Neural crest cell (in vitro differentiated cells): ENCODE measurements around the gene SCARB1. TPM values are rescaled to one million over a fixed set of nuclear protein-coding genes. Genes with fewer than 3 reads are reported as not detected.

Source experiments
- DNase-seq: peaks from one replicate; pipeline ENCODE4 v3.0.0; 2021; ENCODE audit warnings: low read depth, mixed read lengths, low spot score
- H3K27ac Mint-ChIP-seq: one replicate; pipeline ENCODE4 v1.8.0; 2021; ENCODE audit warnings: mild to moderate bottlenecking, mixed read lengths; ENCODE audit not compliant: unreplicated experiment
- H3K27me3 Mint-ChIP-seq: 2 replicates; pipeline ENCODE4 v1.8.0; 2021; ENCODE audit warnings: low read depth, mild to moderate bottlenecking, mixed read lengths
- H3K36me3 Mint-ChIP-seq: 2 replicates; pipeline ENCODE4 v1.8.0; 2021; ENCODE audit warnings: low read depth, mild to moderate bottlenecking, mixed read lengths
- H3K4me1 Mint-ChIP-seq: 2 replicates; pipeline ENCODE4 v1.8.0; 2021; ENCODE audit warnings: mixed read lengths
- H3K4me3 Mint-ChIP-seq: one replicate; pipeline ENCODE4 v1.8.0; 2021; ENCODE audit warnings: mild to moderate bottlenecking, mixed read lengths
- H3K9me3 Mint-ChIP-seq: 2 replicates; pipeline ENCODE4 v1.8.0; 2021; ENCODE audit warnings: mixed read lengths
- CTCF ChIP-seq: fragments of 200-600 bp; sonication (generic); conservative IDR thresholded peaks from 2 replicates; pipeline ENCODE4 v1.5.0; 2021; ENCODE audit warnings: antibody characterized with exemption, mild to moderate bottlenecking
- total RNA-seq: library from RNA; stranded (reverse); gene quantifications from 2 replicates; pipeline ENCODE4 v1.2.1, GENCODE V29; 2021

SCARB1 gene
- total RNA-seq, 1 donor from 2014 or later, result 50.9 TPM

- TF ChIP-seq CTCF, result no peak
- Mint-ChIP-seq H3K4me3 (no peak overlapping the region), H3K4me1 (peaks cover 58% of the 10 kb centered on the region), H3K27ac (peak overlapping the region; percentile 81), H3K27me3 (peaks cover 13% of the 10 kb centered on the region), H3K36me3 (peaks cover 5% of the 10 kb centered on the region), H3K9me3 (peaks cover 11% of the 10 kb centered on the region)
- no peak for DNase-seq
Measured at GRCh38 chr12:124753228-124753591, 110.5 kb downstream of the SCARB1 start.

GRCh38 chr12:124752437-124753227 lies 111.0 kb downstream of the SCARB1 start:
- Mint-ChIP-seq H3K9me3 (peaks cover 10% of the 10 kb centered on the region), H3K36me3 (peaks cover 5% of the 10 kb centered on the region), H3K4me3 (no peak overlapping the region), H3K4me1 (peaks cover 58% of the 10 kb centered on the region), H3K27ac (no peak overlapping the region), H3K27me3 (peaks cover 12% of the 10 kb centered on the region)
- no peak for TF ChIP-seq CTCF
- DNase-seq, result no peak

GRCh38 chr12:124751654-124752355 lies 111.9 kb downstream of the SCARB1 start:
- Mint-ChIP-seq H3K27ac (no peak overlapping the region), H3K4me1 (peaks cover 51% of the 10 kb centered on the region), H3K36me3 (peaks cover 5% of the 10 kb centered on the region), H3K27me3 (peaks cover 8% of the 10 kb centered on the region), H3K9me3 (peaks cover 3% of the 10 kb centered on the region), H3K4me3 (no peak overlapping the region)
- TF ChIP-seq CTCF, result no peak
- DNase-seq, result no peak

- H3K4me1 Mint-ChIP-seq, result peaks cover 53% of the 10 kb centered on the region
- TF ChIP-seq CTCF, result no peak
- no peaks in the 10 kb centered on the region for H3K9me3 Mint-ChIP-seq
- H3K4me3 Mint-ChIP-seq, result no peak overlapping the region
- peaks cover 11% of the 10 kb centered on the region for H3K27me3 Mint-ChIP-seq
- peaks cover 2% of the 10 kb centered on the region for H3K36me3 Mint-ChIP-seq
- H3K27ac Mint-ChIP-seq, result no peak overlapping the region
- DNase-seq, result no peak
Measured at GRCh38 chr12:124750787-124751471, 112.7 kb downstream of the SCARB1 start.

GRCh38 chr12:124750149-124750656 lies 113.5 kb downstream of the SCARB1 start:
- no peak overlapping the region for H3K4me3 Mint-ChIP-seq
- DNase-seq, result no peak
- no peaks in the 10 kb centered on the region for H3K9me3 Mint-ChIP-seq
- H3K27me3 Mint-ChIP-seq, result peaks cover 15% of the 10 kb centered on the region
- peaks cover 54% of the 10 kb centered on the region for H3K4me1 Mint-ChIP-seq
- no peak overlapping the region for H3K27ac Mint-ChIP-seq
- H3K36me3 Mint-ChIP-seq, result peaks cover 2% of the 10 kb centered on the region
- TF ChIP-seq CTCF, result no peak
